ENCODE measurements around the gene SLC9C2. TPM values are rescaled to one million over a fixed set of nuclear protein-coding genes. Genes with fewer than 3 reads are reported as not detected.
"Not testable (repeated sequence)": the region's sequence is repeated elsewhere in the genome, so short reads cannot be mapped to it uniquely, and the experiment has no call there.

SLC9C2 gene, protein sequence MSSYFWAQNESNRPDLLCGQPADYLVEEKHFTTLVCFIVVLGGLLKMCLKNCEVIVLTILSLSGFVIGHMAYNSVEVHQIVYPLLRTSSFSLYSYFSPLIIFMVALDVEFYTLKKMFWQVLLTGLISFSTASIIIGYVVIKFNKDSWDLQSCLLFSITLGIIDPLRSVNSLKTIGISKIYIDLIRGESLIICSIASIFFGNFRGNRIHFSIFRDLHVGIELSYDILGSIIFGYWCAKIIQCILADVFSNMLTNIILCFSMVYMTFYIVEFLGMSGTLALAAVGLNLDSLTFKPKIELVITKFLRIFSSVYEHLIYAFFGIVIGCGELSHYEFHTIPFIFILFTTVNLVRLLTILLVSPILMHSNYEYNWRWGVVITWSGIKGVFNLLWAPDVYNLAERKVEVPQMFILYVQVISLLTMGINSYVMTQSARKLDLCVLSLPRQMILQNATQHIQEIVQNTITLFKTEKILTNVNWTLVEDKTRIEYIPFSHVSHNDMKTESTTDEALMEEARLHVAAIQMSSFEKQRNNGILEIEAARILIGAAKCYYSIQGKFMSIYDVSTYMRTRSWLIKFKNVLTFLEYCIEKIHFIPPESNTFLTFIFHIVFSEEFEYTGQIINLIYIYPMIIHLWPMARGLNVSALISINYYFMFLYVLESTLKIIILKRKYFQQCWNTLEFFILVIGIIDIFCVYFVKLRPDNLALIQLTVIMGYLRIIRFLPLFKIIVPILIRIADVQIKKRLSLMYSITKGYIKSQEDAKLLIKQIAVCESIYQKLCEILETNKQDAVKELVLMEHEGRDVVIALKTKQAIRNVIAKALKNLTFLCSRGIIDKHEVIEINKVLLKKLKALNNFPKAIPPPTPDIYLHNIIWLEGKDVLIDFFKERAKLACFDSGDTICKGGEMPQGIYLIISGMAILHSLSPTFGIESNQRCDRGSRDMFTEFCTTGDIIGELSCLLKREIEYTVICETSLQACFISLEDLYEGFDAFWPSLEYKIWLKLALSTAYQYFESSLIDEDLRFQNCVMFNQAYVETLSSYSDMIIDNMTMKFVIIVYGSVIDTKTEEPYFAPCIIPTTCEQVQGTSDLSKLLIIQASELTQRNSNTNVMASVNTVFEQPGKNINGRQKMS
- 0.51 TPM for total RNA-seq (ENCODE audit: unreplicated experiment)
- long read RNA-seq = 0 reads

DNA sequence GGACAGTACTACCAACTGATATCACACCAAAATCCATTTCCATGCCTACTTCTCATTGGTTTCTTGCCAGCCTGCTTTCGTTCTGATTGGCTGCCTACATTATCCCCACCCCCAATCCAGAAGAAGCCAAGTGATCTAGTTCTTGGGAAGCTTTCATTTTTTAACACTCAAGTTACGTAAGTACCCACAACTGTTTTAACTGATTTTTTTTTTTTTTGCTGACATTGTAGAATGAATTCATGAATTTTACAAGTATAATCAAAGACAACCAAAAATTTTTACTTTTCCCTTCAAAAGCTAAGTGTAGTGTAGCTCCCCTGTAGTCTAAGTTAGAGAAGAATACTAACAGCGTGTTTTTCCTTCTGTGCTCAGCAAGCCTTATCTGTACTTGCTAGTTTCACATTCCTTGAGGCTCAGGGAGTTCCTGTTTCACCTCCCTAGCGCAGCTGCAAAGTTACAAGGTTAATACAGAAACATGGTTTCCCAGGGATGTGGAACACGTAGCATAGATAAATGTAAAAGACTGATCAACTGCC, at the start of gene SLC9C2:
Gene SLC9C2 (minus strand): TSS at position 17 of the 536 bp plus-strand sequence. CDS start 1,296 bp downstream, outside the sequence.
- Mint-ChIP-seq H3K9me3 (ENCODE audit: unreplicated experiment) (no peaks in the 10 kb centered on the region), H3K4me3 (ENCODE audit: unreplicated experiment) (no peak within 1 kb of the TSS), H3K4me1 (ENCODE audit: unreplicated experiment) (peaks cover 7% of the 10 kb centered on the region), H3K27me3 (ENCODE audit: unreplicated experiment) (no peaks in the 10 kb centered on the region), H3K36me3 (ENCODE audit: low read depth, unreplicated experiment) (no peaks in the 10 kb centered on the region), H3K27ac (ENCODE audit: unreplicated experiment) (peak within 1 kb of the TSS; percentile 49)
- no peak for DNase-seq (ENCODE audit: low spot score)
- no peak for TF ChIP-seq CTCF (IDR thresholded peaks at IDR 0.05; ENCODE audit: unreplicated experiment)

DNA sequence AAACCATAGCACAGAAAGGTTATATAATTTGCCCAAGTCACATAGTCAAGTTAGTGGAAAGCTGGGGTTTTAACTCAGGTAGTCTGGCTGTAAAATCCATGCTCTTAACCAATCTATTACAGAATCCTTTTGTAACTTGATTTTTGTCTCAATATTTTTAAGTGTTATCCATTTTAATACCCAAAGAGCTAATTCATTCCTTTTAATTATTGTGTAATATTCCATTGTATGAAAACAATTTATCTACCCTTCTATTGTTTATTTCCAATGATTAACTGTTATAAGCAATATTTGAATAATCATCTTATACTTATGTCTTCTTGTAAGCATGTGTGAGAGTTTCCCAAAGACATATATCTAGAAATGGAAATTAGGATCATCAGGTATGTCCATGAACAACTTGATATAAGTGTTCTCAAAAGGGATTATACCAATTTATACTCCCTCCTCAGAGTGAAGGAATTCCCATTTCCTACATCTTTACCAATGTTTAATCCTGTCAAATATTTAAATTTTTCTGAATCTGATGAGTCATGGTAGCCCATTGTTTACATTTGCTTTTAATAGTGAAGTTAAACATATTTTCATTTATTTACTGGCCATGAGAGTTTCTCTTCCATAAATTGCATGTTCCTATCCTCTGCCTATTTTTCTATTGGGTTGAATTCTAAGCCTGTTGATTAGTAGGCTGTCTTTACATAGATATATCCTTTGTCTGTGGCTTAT, 46.2 kb upstream of the SLC9C2 start:
- Mint-ChIP-seq H3K4me3 (ENCODE audit: unreplicated experiment) (no peak overlapping the region), H3K36me3 (ENCODE audit: low read depth, unreplicated experiment) (peaks cover 7% of the 10 kb centered on the region), H3K4me1 (ENCODE audit: unreplicated experiment) (no peaks in the 10 kb centered on the region), H3K9me3 (ENCODE audit: unreplicated experiment) (peaks cover 5% of the 10 kb centered on the region), H3K27me3 (ENCODE audit: unreplicated experiment) (peaks cover 8% of the 10 kb centered on the region), H3K27ac (ENCODE audit: unreplicated experiment) (no peak overlapping the region)
- no peak for DNase-seq (ENCODE audit: low spot score)
- TF ChIP-seq CTCF (IDR thresholded peaks at IDR 0.05; ENCODE audit: unreplicated experiment) = no peak

GRCh38 chr1:173646656-173647055, 43.8 kb upstream of the SLC9C2 start:
- no peak for DNase-seq (ENCODE audit: low spot score)
- no peaks in the 10 kb centered on the region for H3K4me1 Mint-ChIP-seq (ENCODE audit: unreplicated experiment)
- H3K36me3 Mint-ChIP-seq (ENCODE audit: low read depth, unreplicated experiment) = peaks cover 3% of the 10 kb centered on the region
- TF ChIP-seq CTCF (IDR thresholded peaks at IDR 0.05; ENCODE audit: unreplicated experiment) = no peak
- no peak overlapping the region for H3K27ac Mint-ChIP-seq (ENCODE audit: unreplicated experiment)
- no peak overlapping the region for H3K4me3 Mint-ChIP-seq (ENCODE audit: unreplicated experiment)
- peaks cover 1% of the 10 kb centered on the region for H3K27me3 Mint-ChIP-seq (ENCODE audit: unreplicated experiment)
- no peaks in the 10 kb centered on the region for H3K9me3 Mint-ChIP-seq (ENCODE audit: unreplicated experiment)

DNA sequence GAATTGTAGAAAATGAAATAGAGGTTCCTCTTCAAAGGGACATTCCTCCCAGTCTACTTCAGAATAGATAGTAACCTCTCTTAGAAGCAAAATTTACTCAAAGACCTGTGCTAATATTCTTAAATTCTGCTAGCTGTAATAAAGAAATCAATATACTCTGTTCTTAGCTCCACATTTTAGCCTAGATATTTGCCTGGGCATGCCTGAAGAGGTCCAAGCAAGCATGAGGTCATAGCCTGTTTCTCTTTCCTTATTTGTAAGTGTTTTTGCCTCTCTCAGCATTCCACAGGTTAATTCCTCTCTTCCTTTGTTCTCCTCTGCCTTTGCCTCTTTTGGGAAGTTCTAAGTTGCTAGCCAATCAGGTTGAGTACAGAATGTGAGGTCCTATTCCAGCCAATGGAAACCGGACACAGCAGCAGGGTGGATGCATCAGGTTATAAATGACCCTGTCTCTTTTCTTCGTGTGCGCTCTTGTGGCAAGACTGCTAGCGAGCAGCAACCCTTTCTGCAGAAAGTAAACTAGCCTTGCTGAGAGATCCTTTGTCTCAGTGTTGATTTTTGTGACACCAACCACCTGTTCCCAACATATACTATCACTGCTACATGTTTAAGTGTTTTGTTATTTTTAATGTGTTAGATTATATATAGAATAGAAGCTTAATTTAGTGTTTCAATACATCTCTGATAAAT, 39.7 kb upstream of the SLC9C2 start:
- not testable (repeated sequence) for H3K27me3 Mint-ChIP-seq (ENCODE audit: unreplicated experiment); DNase-seq (ENCODE audit: low spot score); H3K27ac Mint-ChIP-seq (ENCODE audit: unreplicated experiment); H3K9me3 Mint-ChIP-seq (ENCODE audit: unreplicated experiment); H3K4me3 Mint-ChIP-seq (ENCODE audit: unreplicated experiment); H3K36me3 Mint-ChIP-seq (ENCODE audit: low read depth, unreplicated experiment); H3K4me1 Mint-ChIP-seq (ENCODE audit: unreplicated experiment)
